Hepatocyte (in vitro differentiated cells): Measurements from ENCODE around the gene EPC1.
"Not testable (repeated sequence)": the region's sequence is repeated elsewhere in the genome, so short reads cannot be mapped to it uniquely, and the experiment has no call there.

ENCODE experiments used
- EZH2 ChIP-seq: fragments of 200-600 bp; sonication (generic); IDR thresholded peaks from 2 replicates; pipeline ENCODE4 v1.6.1; 2016; ENCODE audit warnings: antibody characterized with exemption, mild to moderate bottlenecking, borderline replicate concordance
- TF ChIP-seq, protein P1 (sequence below): fragments of 200-600 bp; sonication (generic); IDR thresholded peaks from 2 replicates; pipeline ENCODE4 v1.5.1; 2016; ENCODE audit warnings: antibody characterized with exemption, mild to moderate bottlenecking; ENCODE audit not compliant: poor library complexity

- TF ChIP-seq, protein P1, sequence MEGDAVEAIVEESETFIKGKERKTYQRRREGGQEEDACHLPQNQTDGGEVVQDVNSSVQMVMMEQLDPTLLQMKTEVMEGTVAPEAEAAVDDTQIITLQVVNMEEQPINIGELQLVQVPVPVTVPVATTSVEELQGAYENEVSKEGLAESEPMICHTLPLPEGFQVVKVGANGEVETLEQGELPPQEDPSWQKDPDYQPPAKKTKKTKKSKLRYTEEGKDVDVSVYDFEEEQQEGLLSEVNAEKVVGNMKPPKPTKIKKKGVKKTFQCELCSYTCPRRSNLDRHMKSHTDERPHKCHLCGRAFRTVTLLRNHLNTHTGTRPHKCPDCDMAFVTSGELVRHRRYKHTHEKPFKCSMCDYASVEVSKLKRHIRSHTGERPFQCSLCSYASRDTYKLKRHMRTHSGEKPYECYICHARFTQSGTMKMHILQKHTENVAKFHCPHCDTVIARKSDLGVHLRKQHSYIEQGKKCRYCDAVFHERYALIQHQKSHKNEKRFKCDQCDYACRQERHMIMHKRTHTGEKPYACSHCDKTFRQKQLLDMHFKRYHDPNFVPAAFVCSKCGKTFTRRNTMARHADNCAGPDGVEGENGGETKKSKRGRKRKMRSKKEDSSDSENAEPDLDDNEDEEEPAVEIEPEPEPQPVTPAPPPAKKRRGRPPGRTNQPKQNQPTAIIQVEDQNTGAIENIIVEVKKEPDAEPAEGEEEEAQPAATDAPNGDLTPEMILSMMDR, result not testable (repeated sequence)
- TF ChIP-seq EZH2, result not testable (repeated sequence)
Observed at GRCh38 chr10:32219156-32219555, 127.8 kb downstream of the EPC1 start.
